ENCODE measurements around the gene TRANK1. TPM values are rescaled to one million over a fixed set of nuclear protein-coding genes. Genes with fewer than 3 reads are reported as not detected.

The TRANK1 gene
- total RNA-seq, 1 experiment from 2014 or later: 1.1 TPM

GRCh38 chr3:36945333-36945980 is 603 bp upstream of the TRANK1 start:
- Histone ChIP-seq H3K4me2 (ENCODE audit: low read length) (no peak overlapping the region), H2AFZ (ENCODE audit: low read depth, low read length, poor library complexity, severe bottlenecking) (no peak overlapping the region), H3K27me3 (ENCODE audit: insufficient read depth, low read length) (no peaks in the 10 kb centered on the region), H3K4me3 (replicated peaks in 1 of 2; ENCODE audit: low read depth in 1 of 2, low read length in 2 of 2) (no peak overlapping the region), H3K9me2 (ENCODE audit: insufficient read depth) (no peaks in the 10 kb centered on the region), H3K36me3 (ENCODE audit: control insufficient read depth in 1 of 2, insufficient read depth in 2 of 2, low read length in 2 of 2) (no peaks in the 10 kb centered on the region), H3K27ac (ENCODE audit: low read depth, low read length) (no peak overlapping the region), H3K79me2 (ENCODE audit: insufficient read depth, low read length) (no peaks in the 10 kb centered on the region), H4K20me1 (ENCODE audit: insufficient read depth) (no peaks in the 10 kb centered on the region), H3K9ac (ENCODE audit: low read length) (no peak overlapping the region), H3K4me1 (ENCODE audit: control insufficient read depth in 1 of 2, insufficient read depth in 2 of 2, low read length in 2 of 2) (no peaks in the 10 kb centered on the region), H3K9me3 (ENCODE audit: control insufficient read depth in 1 of 2, insufficient read depth in 1 of 2, low read depth in 1 of 2, low read length in 2 of 2) (peaks cover 7 to 11% of the 10 kb centered on the region in 2 experiments; a peak in 3 of 4 replicates)
- ChIA-PET POLR2A (no interaction called here), CTCF (interaction anchor here (0.8 kb wide), 1 partner anchor 13 kb away, joined by 3 read pairs; no protein-coding TSS in a partner anchor), RAD21 (ENCODE audit: low non-redundant PET in 1 of 2, low total read pairs in 2 of 2, uncharacterized antibody in 2 of 2, unreplicated experiment in 2 of 2) (no interaction called here)
- TF ChIP-seq CBX3 (IDR thresholded peaks at IDR 0.05; ENCODE audit: low read depth): no peak
- no peak for TF ChIP-seq SIN3A (IDR thresholded peaks at IDR 0.05; ENCODE audit: low read depth)
- TF ChIP-seq TCF7L2 (IDR thresholded peaks at IDR 0.05; ENCODE audit: borderline replicate concordance, extremely low read depth, insufficient read depth, insufficient read length): no peak
- TF ChIP-seq CEBPB (IDR thresholded peaks at IDR 0.05; ENCODE audit: low read depth): no peak
- no peak for TF ChIP-seq MAX (IDR thresholded peaks at IDR 0.05)
- no peak for TF ChIP-seq RAD21 (IDR thresholded peaks at IDR 0.05; ENCODE audit: low read depth)
- intact Hi-C loops (cut with micrococcal nuclease): no loop called here
- ATAC-seq (no peak), DNase-seq (ENCODE audit: low read depth, low spot score) (no peak)
- no TSS peak for BruUV-seq (replicated peaks)

GRCh38 chr3:36944012-36944640 is 728 bp downstream of the TRANK1 start:
- POLR2A ChIA-PET: no interaction called here
- Histone ChIP-seq H3K4me3 (replicated peaks in 1 of 2; ENCODE audit: low read depth in 1 of 2, low read length in 2 of 2) (no peak overlapping the region), H2AFZ (ENCODE audit: low read depth, low read length, poor library complexity, severe bottlenecking) (no peak overlapping the region), H3K79me2 (ENCODE audit: insufficient read depth, low read length) (no peaks in the 10 kb centered on the region), H3K27me3 (ENCODE audit: insufficient read depth, low read length) (no peaks in the 10 kb centered on the region), H3K9me2 (ENCODE audit: insufficient read depth) (no peaks in the 10 kb centered on the region), H3K4me1 (ENCODE audit: control insufficient read depth in 1 of 2, insufficient read depth in 2 of 2, low read length in 2 of 2) (no peaks in the 10 kb centered on the region), H4K20me1 (ENCODE audit: insufficient read depth) (no peaks in the 10 kb centered on the region), H3K4me2 (ENCODE audit: low read length) (no peak overlapping the region), H3K9me3 (ENCODE audit: control insufficient read depth in 1 of 2, insufficient read depth in 1 of 2, low read depth in 1 of 2, low read length in 2 of 2) (peaks cover 7 to 11% of the 10 kb centered on the region in 2 experiments; a peak in 3 of 4 replicates), H3K27ac (ENCODE audit: low read depth, low read length) (no peak overlapping the region), H3K9ac (ENCODE audit: low read length) (no peak overlapping the region), H3K36me3 (ENCODE audit: control insufficient read depth in 1 of 2, insufficient read depth in 2 of 2, low read length in 2 of 2) (no peaks in the 10 kb centered on the region)
- DNase-seq (ENCODE audit: low read depth, low spot score): no peak
- CTCF ChIA-PET: no interaction called here
- no TSS peak for BruUV-seq (replicated peaks)
- RAD21 ChIA-PET (ENCODE audit: low non-redundant PET in 1 of 2, low total read pairs in 2 of 2, uncharacterized antibody in 2 of 2, unreplicated experiment in 2 of 2): no interaction called here
- ATAC-seq: no peak
- intact Hi-C loops (cut with micrococcal nuclease): no loop called here
- no peak for TF ChIP-seq ELF1 (IDR thresholded peaks at IDR 0.05; ENCODE audit: borderline replicate concordance, low read depth)
- no peak for TF ChIP-seq REST (IDR thresholded peaks at IDR 0.05; ENCODE audit: low read depth)
- TF ChIP-seq TCF7L2 (IDR thresholded peaks at IDR 0.05; ENCODE audit: borderline replicate concordance, extremely low read depth, insufficient read depth, insufficient read length): no peak
- no peak for TF ChIP-seq SP1 (IDR thresholded peaks at IDR 0.05; ENCODE audit: low read depth)
- no peak for TF ChIP-seq ATF3 (IDR thresholded peaks at IDR 0.05)
- no peak for TF ChIP-seq JUND (IDR thresholded peaks at IDR 0.05)
- no peak for TF ChIP-seq MAX (IDR thresholded peaks at IDR 0.05)
- no peak for TF ChIP-seq ZBTB33 (IDR thresholded peaks at IDR 0.05; ENCODE audit: extremely low read depth, insufficient replicate concordance, low read length)
- no peak for TF ChIP-seq EZH2 (IDR thresholded peaks at IDR 0.05)
